Measurements from ENCODE around the gene ACADSB. TPM values are rescaled to one million over a fixed set of nuclear protein-coding genes. Genes with fewer than 3 reads are reported as not detected.

The ACADSB gene
- total RNA-seq, 1 experiment from 2014 or later: 9.6 TPM

DNA sequence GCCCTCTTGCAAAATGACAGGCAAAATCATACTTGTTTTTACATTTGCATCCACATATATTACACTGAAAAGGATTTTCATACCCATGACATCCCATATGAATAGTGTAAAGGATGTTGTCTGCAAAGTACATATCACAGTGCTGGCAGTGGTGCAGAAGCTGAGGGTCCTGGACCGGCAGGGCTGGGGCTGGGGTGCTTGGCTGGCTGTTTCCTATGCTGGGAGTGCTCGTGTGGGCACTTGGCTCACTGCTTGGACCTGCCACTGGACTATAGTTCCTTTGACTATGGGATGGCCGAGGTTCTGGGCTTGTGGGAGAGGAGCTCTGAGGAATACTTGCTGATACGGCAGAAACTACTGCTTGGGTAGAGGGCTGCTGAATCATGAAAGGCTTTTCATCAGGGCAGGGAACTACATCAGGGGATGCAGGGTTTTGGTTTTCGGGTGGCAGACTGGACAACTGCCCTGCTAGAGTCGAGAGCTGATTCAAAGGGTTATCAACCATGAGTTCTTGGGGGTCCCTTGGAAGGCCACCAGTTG, 14.9 kb upstream of the ACADSB start:
- Histone ChIP-seq H3K36me3 (peaks cover 33% of the 10 kb centered on the region), H3K4me3 (no peak overlapping the region), H3K4me1 (no peaks in the 10 kb centered on the region; the same call in 1 of the 2 replicates), H3K9me3 (replicated peaks) (no peaks in the 10 kb centered on the region), H3K27ac (no peak overlapping the region), H3K27me3 (no peaks in the 10 kb centered on the region)
- DNase-seq: no peak

DNA sequence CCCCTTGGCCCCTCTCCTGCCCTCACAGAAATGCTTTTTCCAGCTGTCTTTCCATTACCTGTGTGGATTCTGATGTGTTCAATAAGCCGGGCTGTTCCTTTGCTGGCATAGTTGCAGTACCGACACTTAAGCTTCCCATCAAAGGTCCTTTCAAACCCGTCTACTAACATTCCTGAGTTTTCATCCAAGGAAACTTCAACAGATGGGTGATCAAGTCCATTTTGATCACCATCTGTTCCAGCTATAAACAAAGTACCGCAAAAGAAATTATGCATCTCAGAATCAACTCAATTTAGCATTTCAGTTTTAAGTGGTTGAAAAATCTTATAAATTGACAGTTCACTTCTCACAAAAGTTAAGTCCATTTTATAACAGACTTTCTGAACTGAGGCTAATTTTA, 12.9 kb upstream of the ACADSB start:
- Histone ChIP-seq H3K27ac (no peak overlapping the region), H3K4me1 (no peaks in the 10 kb centered on the region; the same call in 1 of the 2 replicates), H3K36me3 (peaks cover 33% of the 10 kb centered on the region), H3K9me3 (replicated peaks) (no peaks in the 10 kb centered on the region), H3K27me3 (no peaks in the 10 kb centered on the region), H3K4me3 (no peak overlapping the region)
- no peak for DNase-seq

DNA sequence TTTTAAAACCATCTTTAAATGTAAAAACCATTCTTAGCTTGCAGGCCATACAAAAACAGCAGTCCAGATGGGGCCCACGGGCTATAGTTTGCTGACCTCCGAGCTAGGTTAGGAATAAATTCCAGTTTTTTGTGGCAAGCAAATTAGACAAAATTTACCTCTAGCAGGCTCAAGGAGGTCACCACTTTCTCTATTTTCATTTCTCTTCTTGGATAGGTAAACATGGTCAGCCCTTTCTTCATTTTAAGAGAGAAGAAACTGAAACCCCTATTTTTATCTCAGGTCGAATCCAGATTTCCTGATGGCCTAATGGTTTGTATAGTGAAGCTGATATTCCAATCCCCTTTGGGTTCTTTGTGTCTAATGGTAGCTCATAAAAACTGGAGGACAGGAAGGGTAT, 10.9 kb upstream of the ACADSB start:
- Histone ChIP-seq H3K27ac (no peak overlapping the region), H3K36me3 (peaks cover 24% of the 10 kb centered on the region), H3K4me3 (no peak overlapping the region), H3K4me1 (no peaks in the 10 kb centered on the region; the same call in 1 of the 2 replicates), H3K9me3 (replicated peaks) (no peaks in the 10 kb centered on the region), H3K27me3 (no peaks in the 10 kb centered on the region)
- DNase-seq: no peak

DNA sequence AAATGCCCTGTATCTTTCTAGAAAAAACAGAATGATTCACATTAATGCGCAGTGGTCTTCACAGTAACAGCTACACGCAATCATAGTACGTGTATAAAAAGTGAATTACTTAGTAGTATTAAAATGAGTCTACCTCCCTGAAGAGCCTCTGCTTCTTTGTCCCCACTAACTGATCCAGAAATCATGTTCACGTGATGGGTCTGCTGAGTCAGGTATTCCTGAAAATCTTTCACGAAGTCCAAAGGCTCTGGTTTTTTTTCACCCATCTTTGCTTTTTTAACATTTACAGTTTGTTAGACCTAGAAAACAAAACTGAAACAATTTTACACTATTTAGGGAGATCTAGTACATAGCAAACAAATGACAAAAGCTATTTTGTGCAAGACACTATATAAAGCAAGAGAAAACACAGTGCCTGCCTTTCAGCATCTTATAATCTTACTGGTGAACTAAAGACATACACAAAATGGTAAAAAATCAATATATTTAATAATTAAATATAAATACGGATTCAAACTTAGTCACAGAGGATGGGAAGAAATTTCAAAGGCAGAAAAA, 10.4 kb upstream of the ACADSB start:
- no peak overlapping the region for H3K27ac ChIP-seq
- no peak for DNase-seq
- peaks cover 18% of the 10 kb centered on the region; the same call in 1 of the 2 replicates for H3K36me3 ChIP-seq
- H3K4me3 ChIP-seq: no peak overlapping the region
- H3K4me1 ChIP-seq: no peaks in the 10 kb centered on the region; the same call in 1 of the 2 replicates
- no peaks in the 10 kb centered on the region for H3K27me3 ChIP-seq
- no peaks in the 10 kb centered on the region for H3K9me3 ChIP-seq (replicated peaks)

DNA sequence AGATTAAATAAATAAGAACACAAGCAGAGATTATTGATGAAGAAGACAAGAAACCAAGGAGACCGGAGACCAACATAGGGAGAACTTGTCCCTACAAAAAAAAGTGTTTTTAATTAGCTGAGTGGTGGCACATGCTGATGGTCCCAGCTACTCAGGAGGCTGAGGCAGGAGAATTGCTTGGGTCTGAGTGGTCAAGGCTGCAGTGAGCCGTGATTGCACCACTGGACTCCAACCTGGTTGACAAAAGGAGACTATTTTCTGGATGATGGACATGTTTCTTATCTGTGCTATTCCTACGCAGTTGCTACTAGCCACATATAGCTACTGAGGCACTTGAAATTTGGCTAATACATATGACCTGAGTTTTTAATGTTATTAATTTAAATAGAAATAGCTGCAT, 9.9 kb upstream of the ACADSB start:
- Histone ChIP-seq H3K36me3 (peaks cover 13% of the 10 kb centered on the region; the same call in 1 of the 2 replicates), H3K4me3 (no peak overlapping the region), H3K9me3 (replicated peaks) (no peaks in the 10 kb centered on the region), H3K27me3 (no peaks in the 10 kb centered on the region), H3K4me1 (no peaks in the 10 kb centered on the region; the same call in 1 of the 2 replicates), H3K27ac (no peak overlapping the region)
- no peak for DNase-seq

DNA sequence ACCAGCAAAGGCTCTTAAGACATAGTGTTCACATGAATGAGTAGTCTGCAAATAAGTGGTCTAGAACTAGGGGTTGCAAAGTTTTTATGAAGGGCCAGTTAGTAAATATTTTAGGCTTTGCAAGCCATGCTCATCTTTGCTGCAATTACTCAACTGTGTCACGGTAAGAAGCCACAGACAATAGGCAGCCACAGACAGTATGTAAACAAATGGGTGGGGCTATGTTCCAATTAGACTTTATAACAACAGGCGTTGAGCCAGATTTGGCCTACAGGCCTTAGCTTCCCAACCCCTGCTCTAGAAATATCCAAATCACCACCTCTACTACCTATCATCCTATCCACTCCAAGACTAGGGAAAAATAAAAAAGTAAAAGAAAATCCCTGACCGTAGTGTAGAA, 9.5 kb upstream of the ACADSB start:
- no peak overlapping the region for H3K27ac ChIP-seq
- H3K9me3 ChIP-seq (replicated peaks): no peaks in the 10 kb centered on the region
- H3K4me3 ChIP-seq: no peak overlapping the region
- H3K4me1 ChIP-seq: no peaks in the 10 kb centered on the region; the same call in 1 of the 2 replicates
- DNase-seq: no peak
- H3K36me3 ChIP-seq: peaks cover 13% of the 10 kb centered on the region; the same call in 1 of the 2 replicates
- no peaks in the 10 kb centered on the region for H3K27me3 ChIP-seq

DNA sequence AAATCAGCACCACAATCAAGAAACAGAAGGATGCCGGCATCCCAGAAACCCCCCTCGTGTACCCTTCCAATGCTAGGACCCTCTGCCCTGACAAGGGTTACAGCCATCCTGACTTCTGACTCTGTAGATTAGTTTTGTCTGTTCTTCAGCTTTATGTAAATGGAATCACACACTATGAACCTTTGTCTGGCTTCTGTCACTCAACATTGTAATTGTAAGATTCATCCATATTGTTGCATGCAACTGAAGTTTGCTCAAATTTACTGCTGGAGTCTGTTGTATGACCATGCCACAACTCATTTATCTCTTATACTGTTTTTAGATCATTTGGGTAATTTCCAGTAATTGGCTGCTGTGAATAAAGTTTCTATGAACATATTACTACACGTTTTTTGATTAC, 8.7 kb upstream of the ACADSB start:
- Histone ChIP-seq H3K9me3 (replicated peaks) (no peaks in the 10 kb centered on the region), H3K4me1 (no peaks in the 10 kb centered on the region; the same call in 1 of the 2 replicates), H3K27ac (no peak overlapping the region), H3K4me3 (no peak overlapping the region), H3K27me3 (no peaks in the 10 kb centered on the region), H3K36me3 (peaks cover 13% of the 10 kb centered on the region; the same call in 1 of the 2 replicates)
- DNase-seq: no peak

DNA sequence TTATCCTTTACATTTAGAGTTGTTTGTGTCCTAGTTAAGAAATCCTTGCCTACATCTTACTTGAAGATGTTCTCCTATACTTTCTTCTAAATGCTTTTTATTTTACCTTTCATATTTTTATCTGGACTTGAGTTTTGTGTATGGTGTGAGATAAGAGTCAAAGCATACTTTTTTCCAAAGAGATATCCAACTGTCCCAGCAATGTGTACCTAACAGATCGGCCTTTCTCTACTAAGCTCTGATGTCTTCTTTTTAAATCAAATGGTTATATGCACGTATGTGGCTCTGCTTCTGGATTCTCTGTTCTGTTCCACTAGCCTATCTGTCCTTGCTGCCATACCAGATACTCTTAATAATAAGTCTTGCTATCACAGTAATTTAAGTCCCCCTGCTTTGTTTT, 7.4 kb upstream of the ACADSB start:
- Histone ChIP-seq H3K9me3 (replicated peaks) (no peaks in the 10 kb centered on the region), H3K4me3 (no peak overlapping the region), H3K27ac (no peak overlapping the region), H3K36me3 (peaks cover 13% of the 10 kb centered on the region; the same call in 1 of the 2 replicates), H3K27me3 (no peaks in the 10 kb centered on the region), H3K4me1 (no peaks in the 10 kb centered on the region; the same call in 1 of the 2 replicates)
- no peak for DNase-seq

DNA sequence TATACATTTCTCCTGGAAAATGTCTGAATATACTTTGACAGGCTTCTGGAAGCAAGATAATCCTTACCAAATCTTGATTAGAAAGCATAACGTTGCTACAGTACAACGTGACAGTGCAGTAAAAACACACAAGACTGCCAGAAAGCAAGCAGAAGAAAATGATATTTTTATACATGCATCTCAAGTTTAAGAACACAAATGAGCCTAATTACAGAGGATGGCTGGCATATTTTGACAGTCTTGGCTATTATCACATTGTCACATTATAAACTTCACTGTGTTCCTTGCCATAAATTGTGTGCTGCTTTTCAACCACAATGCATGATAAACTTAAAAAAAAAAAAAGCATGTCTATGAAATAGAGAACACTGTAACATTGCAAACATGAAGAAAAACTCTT, 4.5 kb upstream of the ACADSB start:
- H3K9me3 ChIP-seq (replicated peaks): no peaks in the 10 kb centered on the region
- H3K4me3 ChIP-seq: no peak overlapping the region
- no peak for DNase-seq
- no peaks in the 10 kb centered on the region for H3K4me1 ChIP-seq
- no peak overlapping the region for H3K27ac ChIP-seq
- H3K36me3 ChIP-seq: peaks cover 2% of the 10 kb centered on the region; the same call in 1 of the 2 replicates
- no peaks in the 10 kb centered on the region for H3K27me3 ChIP-seq

DNA sequence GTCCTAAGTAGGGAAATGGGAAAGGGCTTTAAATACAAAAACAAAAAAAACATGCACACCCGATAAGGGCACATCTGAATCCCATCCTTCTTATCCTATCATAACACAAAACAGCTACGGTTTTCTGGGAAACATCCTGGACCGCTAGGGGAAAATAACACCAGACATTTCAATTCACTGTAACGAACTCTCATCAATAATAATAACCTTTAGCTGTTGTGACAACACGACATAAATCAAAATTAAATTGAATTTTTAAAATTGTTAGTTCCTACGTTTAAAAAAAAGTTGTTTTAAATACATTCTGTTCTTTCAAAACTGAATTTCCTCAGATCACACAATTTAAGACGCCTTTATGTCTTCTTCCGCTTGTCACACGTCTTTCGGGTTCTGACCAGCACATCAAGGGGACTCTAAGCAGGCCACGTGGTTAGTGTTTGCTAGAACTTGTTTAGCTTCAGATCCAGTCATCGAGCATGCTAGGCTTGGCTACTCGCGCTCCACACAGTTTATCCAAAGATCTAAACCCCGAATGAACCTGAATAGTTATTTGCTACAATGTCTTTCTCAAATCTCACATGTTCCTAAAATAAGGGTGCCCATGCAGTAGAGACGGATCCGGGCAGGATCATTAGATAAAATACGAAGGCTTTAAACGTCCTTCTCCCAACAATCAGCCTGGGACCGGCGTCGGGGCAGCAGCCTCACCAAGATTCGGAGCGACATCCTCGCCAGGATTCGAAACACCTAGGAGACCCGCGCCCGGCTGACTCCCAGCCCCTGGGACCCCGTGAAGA, 1.1 kb upstream of the ACADSB start:
- Histone ChIP-seq H3K9me3 (replicated peaks) (no peaks in the 10 kb centered on the region), H3K27ac (peak overlapping the region; percentile 84), H3K36me3 (no peaks in the 10 kb centered on the region; the same call in 1 of the 2 replicates), H3K4me1 (peaks cover 2% of the 10 kb centered on the region; the same call in 1 of the 2 replicates), H3K4me3 (peak overlapping the region; percentile 98), H3K27me3 (no peaks in the 10 kb centered on the region)
- DNase-seq: peak; percentile 17 to 49

DNA sequence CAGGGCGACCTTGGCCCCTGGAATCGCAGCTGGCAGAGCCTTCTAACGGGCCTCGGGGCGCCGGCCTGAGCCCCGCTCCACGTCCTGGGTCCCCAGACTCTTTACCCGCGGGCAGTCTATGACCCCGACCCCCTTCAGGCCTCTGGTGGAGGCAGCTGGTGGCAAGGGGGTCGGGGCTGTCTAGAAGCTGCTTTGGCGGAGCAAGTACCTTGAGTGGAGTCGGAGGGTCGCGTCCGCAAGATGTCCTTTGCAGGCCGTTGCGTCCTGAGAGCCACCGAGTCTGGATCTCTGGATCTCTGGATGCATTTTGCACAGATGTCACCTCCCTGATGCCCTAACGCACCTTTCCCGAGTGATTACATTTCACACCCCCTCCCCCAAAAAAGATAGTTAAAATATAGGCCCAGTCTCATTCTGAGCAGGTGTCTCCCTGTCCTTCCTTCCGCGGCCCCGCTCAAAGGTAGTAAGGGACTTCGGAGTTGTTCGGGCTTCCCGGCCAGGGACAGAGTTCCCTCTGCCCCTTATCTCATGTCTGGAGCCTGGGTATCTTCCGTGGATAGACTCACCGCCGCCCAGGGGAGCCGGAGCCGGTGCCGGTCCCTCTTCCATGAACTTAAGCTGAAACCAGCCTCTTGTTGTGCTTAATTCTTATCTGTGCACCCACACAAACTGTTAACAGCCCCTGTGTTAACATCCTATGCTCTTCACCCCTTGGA, 457 bp downstream of the ACADSB start:
- Histone ChIP-seq H3K9me3 (replicated peaks) (no peaks in the 10 kb centered on the region), H3K27me3 (no peaks in the 10 kb centered on the region), H3K4me3 (peak overlapping the region; percentile 98), H3K4me1 (peaks cover 2% of the 10 kb centered on the region; the same call in 1 of the 2 replicates), H3K36me3 (no peaks in the 10 kb centered on the region; the same call in 1 of the 2 replicates), H3K27ac (peak overlapping the region; percentile 21; the same call in 1 of the 2 replicates)
- DNase-seq: peak; percentile 9 to 36

DNA sequence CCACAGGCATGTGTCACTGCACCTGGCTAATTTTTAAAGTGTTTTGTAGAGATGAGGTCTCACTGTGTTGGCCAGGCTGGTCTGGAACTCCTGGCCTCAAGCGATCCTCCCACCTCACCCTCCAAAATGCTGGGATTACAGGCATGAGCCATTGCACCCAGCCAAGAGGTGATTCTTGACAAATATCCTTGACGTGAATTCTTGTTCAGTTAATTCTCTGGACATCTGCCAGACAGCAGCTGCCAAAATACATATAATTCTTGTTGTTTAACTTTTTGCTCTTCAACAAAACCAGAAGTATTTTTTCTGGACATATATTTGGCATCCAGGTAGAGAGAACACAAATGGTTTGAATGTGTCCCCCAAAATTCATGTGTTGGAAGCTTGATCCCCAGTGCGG, 3.2 kb downstream of the ACADSB start:
- H3K9me3 ChIP-seq (replicated peaks): no peaks in the 10 kb centered on the region
- DNase-seq: no peak

DNA sequence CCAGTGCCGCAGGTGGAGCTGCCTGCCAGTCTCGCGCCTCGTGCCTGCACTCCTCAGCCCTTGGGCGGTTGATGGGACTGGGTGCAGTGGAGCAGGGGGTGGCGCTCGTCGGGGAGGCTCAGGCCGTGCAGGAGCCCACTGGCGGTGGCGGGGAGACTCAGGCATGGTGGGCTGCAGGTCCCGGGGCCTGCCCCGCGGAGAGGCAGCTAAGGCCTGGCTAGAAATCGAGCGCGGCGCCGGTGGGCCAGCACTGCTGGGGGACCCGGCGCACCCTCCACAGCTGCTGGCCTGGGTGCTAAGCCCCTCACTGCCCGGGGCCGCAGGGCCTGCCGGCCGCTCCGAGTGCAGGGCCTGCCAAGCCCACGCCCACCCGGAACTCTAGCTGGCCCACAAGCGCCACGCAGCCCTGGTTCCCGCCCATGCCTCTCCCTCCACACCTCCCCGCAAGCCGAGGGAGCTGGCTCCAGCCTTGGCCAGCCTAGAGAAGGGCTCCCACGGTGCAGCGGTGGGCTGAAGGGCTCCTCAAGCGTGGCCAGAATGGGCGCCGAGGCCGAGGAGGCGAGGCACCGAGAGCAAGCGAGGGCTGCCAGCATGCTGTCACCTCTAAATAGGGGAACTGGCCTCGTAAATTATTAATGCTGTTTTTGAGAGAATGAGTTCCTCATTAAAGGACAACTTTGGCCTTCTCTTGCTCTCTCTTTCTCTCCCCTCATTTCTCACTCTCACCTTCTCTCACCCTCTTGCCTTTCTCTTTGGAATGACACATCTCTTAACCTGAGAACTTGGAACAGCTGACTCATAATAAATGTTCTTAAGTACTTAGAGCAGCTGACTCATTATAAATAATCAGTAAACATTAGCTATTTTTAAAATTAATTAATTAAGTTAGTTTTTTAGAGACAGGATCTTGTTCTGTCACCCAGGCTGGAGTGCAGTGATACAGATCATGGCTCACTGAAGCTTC, 4.9 kb downstream of the ACADSB start:
- no peaks in the 10 kb centered on the region for H3K27me3 ChIP-seq
- DNase-seq: no peak

More for the DNA sequence above, 3.2 kb downstream of the ACADSB start:
- no peak overlapping the region for H3K27ac ChIP-seq
- no peaks in the 10 kb centered on the region for H3K27me3 ChIP-seq
- peaks cover 2% of the 10 kb centered on the region; the same call in 1 of the 2 replicates for H3K4me1 ChIP-seq
- no peaks in the 10 kb centered on the region for H3K36me3 ChIP-seq
- no peak overlapping the region for H3K4me3 ChIP-seq

More for the DNA sequence above, 4.9 kb downstream of the ACADSB start:
- no peak overlapping the region for H3K27ac ChIP-seq
- no peak overlapping the region for H3K4me3 ChIP-seq
- H3K9me3 ChIP-seq (replicated peaks): no peaks in the 10 kb centered on the region
- peaks cover 2% of the 10 kb centered on the region; the same call in 1 of the 2 replicates for H3K4me1 ChIP-seq
- no peaks in the 10 kb centered on the region for H3K36me3 ChIP-seq
